HEK293 (cell line): Measurements from ENCODE around the gene ACTN4.

Source experiments
- CTCF ChIP-seq: fragments of 450-650 bp; formaldehyde crosslinking; IDR thresholded peaks from 2 replicates; pipeline ENCODE4 v1.5.1; 2016; ENCODE audit warnings: missing biosample characterization, missing genetic modification characterization
- EGR2 ChIP-seq: fragments of 450-650 bp; formaldehyde crosslinking; IDR thresholded peaks from 2 replicates; pipeline ENCODE4 v1.5.1; 2016; ENCODE audit warnings: low read depth, missing biosample characterization, missing genetic modification characterization
- HOXA7 ChIP-seq: sonication (generic); formaldehyde crosslinking; IDR thresholded peaks from 2 replicates; pipeline ENCODE4 v1.8.1; 2022; ENCODE audit warnings: missing genetic modification reagents, borderline replicate concordance
- MYNN ChIP-seq: fragments of 450-650 bp; formaldehyde crosslinking; IDR thresholded peaks from 2 replicates; pipeline ENCODE4 v1.5.1; 2016; ENCODE audit warnings: missing biosample characterization, missing genetic modification characterization, borderline replicate concordance
- ZNF121 ChIP-seq: fragments of 450-650 bp; formaldehyde crosslinking; IDR thresholded peaks from 2 replicates; pipeline ENCODE4 v1.5.1; 2016; ENCODE audit warnings: missing biosample characterization, missing genetic modification characterization
- ZNF175 ChIP-seq: fragments of 450-650 bp; formaldehyde crosslinking; IDR thresholded peaks from 2 replicates; pipeline ENCODE4 v1.5.1; 2016; ENCODE audit warnings: missing biosample characterization, missing genetic modification characterization
- ZNF639 ChIP-seq: fragments of 450-650 bp; formaldehyde crosslinking; IDR thresholded peaks from 2 replicates; pipeline ENCODE4 v1.5.1; 2016; ENCODE audit warnings: missing biosample characterization, missing genetic modification characterization
- ZNF791 ChIP-seq: fragments of 450-650 bp; formaldehyde crosslinking; IDR thresholded peaks from 2 replicates; pipeline ENCODE4 v1.5.1; 2016; ENCODE audit warnings: missing biosample characterization, missing genetic modification characterization
- ZNF843 ChIP-seq: fragments of 450-650 bp; formaldehyde crosslinking; IDR thresholded peaks from 2 replicates; pipeline ENCODE4 v1.5.1; 2016; ENCODE audit warnings: missing biosample characterization, missing genetic modification characterization
- TF ChIP-seq, protein P1 (sequence below): fragments of 450-650 bp; formaldehyde crosslinking; IDR thresholded peaks from 2 replicates; pipeline ENCODE4 v1.5.1; 2016; ENCODE audit warnings: missing biosample characterization, missing genetic modification characterization, borderline replicate concordance
- TF ChIP-seq, protein P2 (sequence below): fragments of 450-650 bp; formaldehyde crosslinking; IDR thresholded peaks from 2 replicates; pipeline ENCODE4 v1.5.1; 2016; ENCODE audit warnings: missing biosample characterization, missing genetic modification characterization, low read depth
- TF ChIP-seq, protein P3 (sequence below): fragments of 450-650 bp; formaldehyde crosslinking; IDR thresholded peaks from 2 replicates; pipeline ENCODE4 v1.5.1; 2016; ENCODE audit warnings: missing biosample characterization, missing genetic modification characterization
- TF ChIP-seq, protein P4 (sequence below): fragments of 450-650 bp; formaldehyde crosslinking; IDR thresholded peaks from 2 replicates; pipeline ENCODE4 v1.5.1; 2016; ENCODE audit warnings: missing biosample characterization, missing genetic modification characterization

GRCh38 chr19:38699647-38700349 is 52.3 kb downstream of the ACTN4 start:
- TF ChIP-seq ZNF639 (tag by site-specific recombination) (no peak), EGR2 (no peak), CTCF (tag by site-specific recombination) (no peak), ZNF791 (no peak), MYNN (tag by site-specific recombination) (no peak), ZNF121 (tag by site-specific recombination) (no peak), ZNF175 (tag by site-specific recombination) (no peak), ZNF843 (tag by site-specific recombination) (no peak), HOXA7 (no peak)
- TF ChIP-seq, protein P1, sequence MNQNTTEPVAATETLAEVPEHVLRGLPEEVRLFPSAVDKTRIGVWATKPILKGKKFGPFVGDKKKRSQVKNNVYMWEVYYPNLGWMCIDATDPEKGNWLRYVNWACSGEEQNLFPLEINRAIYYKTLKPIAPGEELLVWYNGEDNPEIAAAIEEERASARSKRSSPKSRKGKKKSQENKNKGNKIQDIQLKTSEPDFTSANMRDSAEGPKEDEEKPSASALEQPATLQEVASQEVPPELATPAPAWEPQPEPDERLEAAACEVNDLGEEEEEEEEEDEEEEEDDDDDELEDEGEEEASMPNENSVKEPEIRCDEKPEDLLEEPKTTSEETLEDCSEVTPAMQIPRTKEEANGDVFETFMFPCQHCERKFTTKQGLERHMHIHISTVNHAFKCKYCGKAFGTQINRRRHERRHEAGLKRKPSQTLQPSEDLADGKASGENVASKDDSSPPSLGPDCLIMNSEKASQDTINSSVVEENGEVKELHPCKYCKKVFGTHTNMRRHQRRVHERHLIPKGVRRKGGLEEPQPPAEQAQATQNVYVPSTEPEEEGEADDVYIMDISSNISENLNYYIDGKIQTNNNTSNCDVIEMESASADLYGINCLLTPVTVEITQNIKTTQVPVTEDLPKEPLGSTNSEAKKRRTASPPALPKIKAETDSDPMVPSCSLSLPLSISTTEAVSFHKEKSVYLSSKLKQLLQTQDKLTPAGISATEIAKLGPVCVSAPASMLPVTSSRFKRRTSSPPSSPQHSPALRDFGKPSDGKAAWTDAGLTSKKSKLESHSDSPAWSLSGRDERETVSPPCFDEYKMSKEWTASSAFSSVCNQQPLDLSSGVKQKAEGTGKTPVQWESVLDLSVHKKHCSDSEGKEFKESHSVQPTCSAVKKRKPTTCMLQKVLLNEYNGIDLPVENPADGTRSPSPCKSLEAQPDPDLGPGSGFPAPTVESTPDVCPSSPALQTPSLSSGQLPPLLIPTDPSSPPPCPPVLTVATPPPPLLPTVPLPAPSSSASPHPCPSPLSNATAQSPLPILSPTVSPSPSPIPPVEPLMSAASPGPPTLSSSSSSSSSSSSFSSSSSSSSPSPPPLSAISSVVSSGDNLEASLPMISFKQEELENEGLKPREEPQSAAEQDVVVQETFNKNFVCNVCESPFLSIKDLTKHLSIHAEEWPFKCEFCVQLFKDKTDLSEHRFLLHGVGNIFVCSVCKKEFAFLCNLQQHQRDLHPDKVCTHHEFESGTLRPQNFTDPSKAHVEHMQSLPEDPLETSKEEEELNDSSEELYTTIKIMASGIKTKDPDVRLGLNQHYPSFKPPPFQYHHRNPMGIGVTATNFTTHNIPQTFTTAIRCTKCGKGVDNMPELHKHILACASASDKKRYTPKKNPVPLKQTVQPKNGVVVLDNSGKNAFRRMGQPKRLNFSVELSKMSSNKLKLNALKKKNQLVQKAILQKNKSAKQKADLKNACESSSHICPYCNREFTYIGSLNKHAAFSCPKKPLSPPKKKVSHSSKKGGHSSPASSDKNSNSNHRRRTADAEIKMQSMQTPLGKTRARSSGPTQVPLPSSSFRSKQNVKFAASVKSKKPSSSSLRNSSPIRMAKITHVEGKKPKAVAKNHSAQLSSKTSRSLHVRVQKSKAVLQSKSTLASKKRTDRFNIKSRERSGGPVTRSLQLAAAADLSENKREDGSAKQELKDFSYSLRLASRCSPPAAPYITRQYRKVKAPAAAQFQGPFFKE (tag by site-specific recombination), result no peak
- TF ChIP-seq, protein P2, sequence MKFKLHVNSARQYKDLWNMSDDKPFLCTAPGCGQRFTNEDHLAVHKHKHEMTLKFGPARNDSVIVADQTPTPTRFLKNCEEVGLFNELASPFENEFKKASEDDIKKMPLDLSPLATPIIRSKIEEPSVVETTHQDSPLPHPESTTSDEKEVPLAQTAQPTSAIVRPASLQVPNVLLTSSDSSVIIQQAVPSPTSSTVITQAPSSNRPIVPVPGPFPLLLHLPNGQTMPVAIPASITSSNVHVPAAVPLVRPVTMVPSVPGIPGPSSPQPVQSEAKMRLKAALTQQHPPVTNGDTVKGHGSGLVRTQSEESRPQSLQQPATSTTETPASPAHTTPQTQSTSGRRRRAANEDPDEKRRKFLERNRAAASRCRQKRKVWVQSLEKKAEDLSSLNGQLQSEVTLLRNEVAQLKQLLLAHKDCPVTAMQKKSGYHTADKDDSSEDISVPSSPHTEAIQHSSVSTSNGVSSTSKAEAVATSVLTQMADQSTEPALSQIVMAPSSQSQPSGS, result no peak
- TF ChIP-seq, protein P3, sequence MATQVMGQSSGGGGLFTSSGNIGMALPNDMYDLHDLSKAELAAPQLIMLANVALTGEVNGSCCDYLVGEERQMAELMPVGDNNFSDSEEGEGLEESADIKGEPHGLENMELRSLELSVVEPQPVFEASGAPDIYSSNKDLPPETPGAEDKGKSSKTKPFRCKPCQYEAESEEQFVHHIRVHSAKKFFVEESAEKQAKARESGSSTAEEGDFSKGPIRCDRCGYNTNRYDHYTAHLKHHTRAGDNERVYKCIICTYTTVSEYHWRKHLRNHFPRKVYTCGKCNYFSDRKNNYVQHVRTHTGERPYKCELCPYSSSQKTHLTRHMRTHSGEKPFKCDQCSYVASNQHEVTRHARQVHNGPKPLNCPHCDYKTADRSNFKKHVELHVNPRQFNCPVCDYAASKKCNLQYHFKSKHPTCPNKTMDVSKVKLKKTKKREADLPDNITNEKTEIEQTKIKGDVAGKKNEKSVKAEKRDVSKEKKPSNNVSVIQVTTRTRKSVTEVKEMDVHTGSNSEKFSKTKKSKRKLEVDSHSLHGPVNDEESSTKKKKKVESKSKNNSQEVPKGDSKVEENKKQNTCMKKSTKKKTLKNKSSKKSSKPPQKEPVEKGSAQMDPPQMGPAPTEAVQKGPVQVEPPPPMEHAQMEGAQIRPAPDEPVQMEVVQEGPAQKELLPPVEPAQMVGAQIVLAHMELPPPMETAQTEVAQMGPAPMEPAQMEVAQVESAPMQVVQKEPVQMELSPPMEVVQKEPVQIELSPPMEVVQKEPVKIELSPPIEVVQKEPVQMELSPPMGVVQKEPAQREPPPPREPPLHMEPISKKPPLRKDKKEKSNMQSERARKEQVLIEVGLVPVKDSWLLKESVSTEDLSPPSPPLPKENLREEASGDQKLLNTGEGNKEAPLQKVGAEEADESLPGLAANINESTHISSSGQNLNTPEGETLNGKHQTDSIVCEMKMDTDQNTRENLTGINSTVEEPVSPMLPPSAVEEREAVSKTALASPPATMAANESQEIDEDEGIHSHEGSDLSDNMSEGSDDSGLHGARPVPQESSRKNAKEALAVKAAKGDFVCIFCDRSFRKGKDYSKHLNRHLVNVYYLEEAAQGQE, result no peak
- TF ChIP-seq, protein P4, sequence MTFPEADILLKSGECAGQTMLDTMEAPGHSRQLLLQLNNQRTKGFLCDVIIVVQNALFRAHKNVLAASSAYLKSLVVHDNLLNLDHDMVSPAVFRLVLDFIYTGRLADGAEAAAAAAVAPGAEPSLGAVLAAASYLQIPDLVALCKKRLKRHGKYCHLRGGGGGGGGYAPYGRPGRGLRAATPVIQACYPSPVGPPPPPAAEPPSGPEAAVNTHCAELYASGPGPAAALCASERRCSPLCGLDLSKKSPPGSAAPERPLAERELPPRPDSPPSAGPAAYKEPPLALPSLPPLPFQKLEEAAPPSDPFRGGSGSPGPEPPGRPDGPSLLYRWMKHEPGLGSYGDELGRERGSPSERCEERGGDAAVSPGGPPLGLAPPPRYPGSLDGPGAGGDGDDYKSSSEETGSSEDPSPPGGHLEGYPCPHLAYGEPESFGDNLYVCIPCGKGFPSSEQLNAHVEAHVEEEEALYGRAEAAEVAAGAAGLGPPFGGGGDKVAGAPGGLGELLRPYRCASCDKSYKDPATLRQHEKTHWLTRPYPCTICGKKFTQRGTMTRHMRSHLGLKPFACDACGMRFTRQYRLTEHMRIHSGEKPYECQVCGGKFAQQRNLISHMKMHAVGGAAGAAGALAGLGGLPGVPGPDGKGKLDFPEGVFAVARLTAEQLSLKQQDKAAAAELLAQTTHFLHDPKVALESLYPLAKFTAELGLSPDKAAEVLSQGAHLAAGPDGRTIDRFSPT, result no peak
